Stimulated activated naive CD8-positive, alpha-beta T cell treated with anti-CD3 and anti-CD28 coated beads, Interleukin-15, amount 100 ng/mL, for 72 hours (primary cell): ENCODE data around the gene GNL2.
"Not testable (repeated sequence)": the region's sequence is repeated elsewhere in the genome, so short reads cannot be mapped to it uniquely, and the experiment has no call there.

Experiments
- ATAC-seq: fragments of 150-1000 bp; cut with Tn5 transposase; 2 replicates; pipeline ENCODE4 v1.10.0; 2021; ENCODE audit warnings: mild to moderate bottlenecking, moderate library complexity
- DNase-seq, 2 donors: peaks; one replicate each; pipeline ENCODE4 v3.0.0; 2021 to 2022
- H3K27ac Mint-ChIP-seq, 2 donors: one replicate each; pipeline ENCODE4 v1.8.0; 2022; ENCODE audit warnings: mild to moderate bottlenecking in 2 of 2, mixed read lengths in 2 of 2, moderate library complexity in 2 of 2
- H3K27me3 Mint-ChIP-seq: one replicate; pipeline ENCODE4 v1.8.0; 2022; ENCODE audit warnings: mixed read lengths
- H3K4me1 Mint-ChIP-seq: one replicate; pipeline ENCODE4 v1.8.0; 2022; ENCODE audit warnings: mild to moderate bottlenecking, mixed read lengths
- H3K4me3 Mint-ChIP-seq, 2 donors: one replicate each; pipeline ENCODE4 v1.8.0; 2022; ENCODE audit warnings: mild to moderate bottlenecking in 2 of 2, mixed read lengths in 2 of 2, moderate library complexity in 1 of 2
- H3K9me3 Mint-ChIP-seq, 2 donors: one replicate each; pipeline ENCODE4 v1.8.0; 2022; ENCODE audit warnings: mixed read lengths in 2 of 2

GNL2 gene

DNA sequence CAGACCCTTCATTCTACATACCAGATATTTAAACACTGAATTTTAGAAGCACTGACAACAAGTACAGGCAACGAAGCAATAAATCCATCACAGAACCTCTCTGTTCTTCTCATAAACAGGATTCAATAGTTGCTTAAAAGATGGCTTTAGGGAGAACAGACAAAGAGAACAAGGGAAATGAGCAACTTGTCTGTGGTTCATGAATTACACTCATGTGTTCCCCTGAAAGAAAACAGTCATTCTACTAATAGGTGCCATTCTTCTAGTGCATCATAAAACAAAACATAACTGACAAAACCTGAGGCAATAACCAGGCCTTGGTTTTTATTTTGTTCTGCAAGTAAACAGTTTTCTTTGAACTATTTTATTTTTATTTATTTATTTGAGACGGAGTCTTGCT, 6.8 kb downstream of the GNL2 start:
- Mint-ChIP-seq H3K9me3 (no peaks in the 10 kb centered on the region), H3K4me3 (no peak overlapping the region), H3K4me1 (peaks cover 20% of the 10 kb centered on the region), H3K27me3 (no peaks in the 10 kb centered on the region), H3K27ac (peak overlapping the region in 1 of 2 donors; percentile 46)
- DNase-seq = no peak
- ATAC-seq = peak; percentile 69

DNA sequence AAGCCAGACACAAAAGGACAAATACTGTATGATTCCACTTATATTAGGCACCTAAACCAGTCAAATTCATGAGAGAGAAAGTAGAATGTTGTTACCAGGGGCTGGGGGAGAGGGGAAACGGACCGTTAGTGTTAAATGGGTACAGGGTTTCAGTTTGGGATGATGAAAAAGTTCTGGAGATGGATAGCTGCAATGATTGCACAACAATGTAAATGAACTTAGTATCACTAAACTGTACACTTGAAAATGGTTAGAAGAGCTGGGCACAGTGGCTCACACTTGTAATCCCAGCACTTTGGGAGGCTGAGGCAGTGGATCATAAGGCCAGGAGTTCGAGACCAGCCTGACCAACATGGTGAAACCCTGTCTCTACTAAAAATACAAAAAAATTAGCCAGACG, 11.2 kb downstream of the GNL2 start:
- H3K27ac Mint-ChIP-seq = peak overlapping the region in 1 of 2 donors; percentile 66
- not testable (repeated sequence) for ATAC-seq, H3K9me3 Mint-ChIP-seq

GRCh38 chr1:37575692-37576091, 20.0 kb downstream of the GNL2 start:
- no peak for DNase-seq
- peak overlapping the region in 1 of 2 donors; percentile 65 for H3K4me3 Mint-ChIP-seq
- peaks cover 62% of the 10 kb centered on the region for H3K4me1 Mint-ChIP-seq
- peak overlapping the region in 1 of 2 donors; percentile 75 for H3K27ac Mint-ChIP-seq
- no peak for ATAC-seq
- no peaks in the 10 kb centered on the region for H3K9me3 Mint-ChIP-seq
- H3K27me3 Mint-ChIP-seq = no peaks in the 10 kb centered on the region

More for the DNA sequence above, 11.2 kb downstream of the GNL2 start:
- H3K4me1 Mint-ChIP-seq, DNase-seq, H3K27me3 Mint-ChIP-seq, H3K4me3 Mint-ChIP-seq: not testable (repeated sequence)

DNA sequence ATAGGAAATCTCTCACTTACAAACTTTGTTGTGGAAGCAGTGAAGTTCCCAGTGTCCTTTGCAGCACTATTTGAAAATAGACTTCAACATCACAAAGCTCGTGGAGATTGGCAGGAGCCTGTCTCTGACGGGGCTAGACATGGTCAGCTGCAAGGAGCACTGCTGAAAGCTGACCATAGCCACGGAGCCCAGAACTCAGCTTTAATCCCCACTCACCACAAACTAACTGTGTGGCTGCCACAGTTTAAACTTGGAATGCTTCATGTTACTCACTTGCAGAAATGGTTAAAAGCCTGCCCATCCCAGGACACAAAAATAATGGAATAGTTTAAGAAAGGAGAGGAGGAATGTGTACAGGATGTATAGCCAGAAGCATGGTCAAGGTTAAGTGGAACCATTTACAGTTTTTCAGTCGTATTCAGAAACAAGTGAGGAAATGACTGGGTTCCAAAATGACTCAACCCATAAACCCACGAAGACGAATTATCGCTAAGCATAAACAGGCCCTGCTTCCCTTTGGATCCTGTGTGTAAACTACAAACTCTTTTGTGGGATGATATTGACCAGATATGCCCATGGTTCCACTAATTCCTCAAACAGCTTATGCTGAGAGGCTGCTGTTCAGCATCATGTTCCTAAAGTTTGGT, 20.8 kb downstream of the GNL2 start:
- DNase-seq (no peak), ATAC-seq (peak; percentile 44)
- Mint-ChIP-seq H3K27ac (peak overlapping the region; percentile 77 to 79), H3K4me3 (peak overlapping the region; percentile 3 to 65), H3K27me3 (no peaks in the 10 kb centered on the region), H3K9me3 (no peaks in the 10 kb centered on the region), H3K4me1 (peaks cover 67% of the 10 kb centered on the region)

DNA sequence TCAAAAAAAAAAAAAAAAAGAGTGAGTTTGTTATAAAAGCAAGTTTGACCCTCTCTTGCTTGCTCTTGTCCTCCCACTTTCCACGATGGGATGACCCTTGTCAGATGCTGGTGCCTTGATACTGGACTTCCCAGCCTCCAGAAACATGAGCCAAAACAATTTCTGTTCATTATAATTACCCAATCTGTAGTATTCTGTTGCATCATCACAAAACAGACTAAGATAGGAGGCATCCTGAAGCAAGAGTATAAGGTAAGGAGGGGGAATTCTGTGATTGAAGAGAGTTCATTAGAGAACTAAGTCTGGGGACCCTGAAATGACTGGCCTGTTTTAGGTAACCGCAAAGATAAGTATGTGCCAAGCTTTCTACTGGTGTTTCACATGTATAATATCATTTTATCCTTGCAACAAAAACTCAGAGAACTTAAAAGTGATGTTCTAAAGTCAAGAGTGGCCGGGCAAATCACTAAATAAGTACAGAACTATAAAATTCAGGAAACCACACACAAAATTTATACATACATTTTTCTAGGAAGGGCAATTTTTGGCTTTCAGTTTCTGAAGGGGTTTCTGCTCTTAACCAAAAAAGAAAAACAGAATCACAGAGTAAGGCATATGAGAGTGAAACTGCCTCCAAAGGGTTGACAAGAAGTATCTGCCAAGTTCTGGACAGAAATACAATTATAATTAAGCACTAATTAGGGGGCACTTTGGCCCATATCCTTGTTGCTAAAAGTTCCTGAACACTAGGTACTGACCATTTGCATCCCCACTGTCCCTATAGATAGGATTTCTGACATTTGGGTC, 25.0 kb downstream of the GNL2 start:
- Mint-ChIP-seq H3K27me3 (no peaks in the 10 kb centered on the region), H3K4me1 (peaks cover 47% of the 10 kb centered on the region), H3K27ac (peak overlapping the region; percentile 77 to 99), H3K9me3 (no peaks in the 10 kb centered on the region), H3K4me3 (peak overlapping the region; percentile 66 to 70)
- peak; percentile 77 for ATAC-seq
- DNase-seq = no peak

DNA sequence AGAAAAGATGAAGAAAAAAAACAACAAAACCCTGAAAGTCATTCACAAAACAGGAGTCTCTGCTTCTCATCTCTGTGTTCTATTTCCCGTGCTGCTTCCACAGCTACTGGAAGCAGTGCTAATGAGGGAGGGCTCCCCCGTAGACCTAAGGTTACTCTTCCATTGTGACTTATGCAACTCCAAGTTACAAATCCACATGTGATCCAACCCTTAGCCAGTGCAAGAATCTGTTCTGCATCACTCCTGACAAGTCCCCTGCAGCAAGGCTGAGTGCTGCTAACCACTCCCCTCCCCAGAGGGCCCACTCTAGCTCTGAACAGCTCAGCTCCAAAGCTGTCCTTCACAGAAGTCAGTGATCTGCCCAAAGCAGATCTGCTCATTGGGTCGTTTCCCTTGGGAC, 28.7 kb downstream of the GNL2 start:
- ATAC-seq (no peak), DNase-seq (no peak)
- Mint-ChIP-seq H3K27ac (no peak overlapping the region), H3K4me3 (no peak overlapping the region), H3K9me3 (no peaks in the 10 kb centered on the region), H3K4me1 (peaks cover 18% of the 10 kb centered on the region), H3K27me3 (no peaks in the 10 kb centered on the region)

DNA sequence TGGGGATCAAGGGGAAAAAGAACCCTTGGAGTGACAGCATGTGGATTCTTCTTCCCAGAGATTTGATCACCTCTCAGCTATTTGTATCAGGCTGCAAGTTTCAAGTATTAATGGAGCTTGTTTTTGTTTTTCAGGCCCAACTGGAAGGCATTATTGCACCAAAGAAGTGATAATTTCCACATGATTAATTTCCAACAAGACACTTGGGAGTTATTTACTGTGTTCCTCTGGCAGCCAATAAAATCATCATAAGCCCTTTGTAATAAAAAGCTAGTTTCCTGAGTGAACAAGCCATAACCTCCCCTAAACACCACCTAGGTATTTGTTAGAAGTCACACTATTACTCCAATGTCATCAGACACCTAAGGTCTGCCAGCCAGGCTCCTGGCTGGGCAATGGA, 30.8 kb downstream of the GNL2 start:
- DNase-seq = no peak
- no peaks in the 10 kb centered on the region for H3K4me1 Mint-ChIP-seq
- no peak for ATAC-seq
- H3K27me3 Mint-ChIP-seq = no peaks in the 10 kb centered on the region
- no peak overlapping the region for H3K27ac Mint-ChIP-seq
- H3K9me3 Mint-ChIP-seq = no peaks in the 10 kb centered on the region
- H3K4me3 Mint-ChIP-seq = no peak overlapping the region

GRCh38 chr1:37562984-37563383, 32.8 kb downstream of the GNL2 start:
- DNase-seq = no peak
- Mint-ChIP-seq H3K9me3 (no peaks in the 10 kb centered on the region), H3K27ac (no peak overlapping the region), H3K4me1 (no peaks in the 10 kb centered on the region), H3K27me3 (no peaks in the 10 kb centered on the region), H3K4me3 (no peak overlapping the region)
- ATAC-seq = no peak

GRCh38 chr1:37561133-37562132, 34.3 kb downstream of the GNL2 start:
- DNase-seq = peak; percentile 43 to 48
- peak overlapping the region in 1 of 2 donors; percentile 91 for H3K27ac Mint-ChIP-seq

GRCh38 chr1:37560401-37561132, 35.2 kb downstream of the GNL2 start:
- H3K27me3 Mint-ChIP-seq = no peaks in the 10 kb centered on the region
- peaks cover 9% of the 10 kb centered on the region for H3K4me1 Mint-ChIP-seq
- no peaks in the 10 kb centered on the region for H3K9me3 Mint-ChIP-seq
- no peak overlapping the region for H3K4me3 Mint-ChIP-seq
- H3K27ac Mint-ChIP-seq = no peak overlapping the region
- DNase-seq (no peak), ATAC-seq (no peak)

More at GRCh38 chr1:37561133-37562132, 34.3 kb downstream of the GNL2 start:
- peak; percentile 79 for ATAC-seq
- Mint-ChIP-seq H3K4me3 (no peak overlapping the region), H3K27me3 (no peaks in the 10 kb centered on the region), H3K4me1 (peaks cover 7% of the 10 kb centered on the region), H3K9me3 (no peaks in the 10 kb centered on the region)

- not testable (repeated sequence) for H3K27me3 Mint-ChIP-seq, H3K4me3 Mint-ChIP-seq, DNase-seq, H3K4me1 Mint-ChIP-seq, ATAC-seq, H3K9me3 Mint-ChIP-seq
- peak overlapping the region in 1 of 2 donors; percentile 42 for H3K27ac Mint-ChIP-seq
These were observed 35.8 kb downstream of the GNL2 start for GRCh38 chr1:37559957-37560379.

DNA sequence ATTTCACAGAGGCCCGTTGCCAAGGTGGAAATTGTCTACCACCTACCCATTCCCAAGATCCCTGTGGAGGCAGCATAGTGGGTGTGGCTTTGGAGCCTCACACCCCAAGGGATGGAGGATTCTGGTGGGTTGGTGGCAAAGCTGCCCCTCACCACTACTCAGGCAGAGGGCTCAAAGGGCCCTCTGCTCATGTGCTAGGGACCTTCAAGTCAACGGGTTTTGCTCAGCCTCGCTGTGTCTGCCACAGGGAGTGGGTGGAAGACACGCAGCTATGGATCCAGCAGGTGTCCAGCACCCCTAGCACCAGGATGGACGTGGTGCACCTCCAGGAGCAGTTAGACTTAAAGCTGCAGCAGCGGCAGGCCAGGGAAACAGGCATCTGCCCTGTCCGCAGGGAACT, 36.7 kb downstream of the GNL2 start:
- Mint-ChIP-seq H3K9me3 (no peaks in the 10 kb centered on the region), H3K27me3 (no peaks in the 10 kb centered on the region), H3K4me1 (peaks cover 13% of the 10 kb centered on the region), H3K27ac (no peak overlapping the region), H3K4me3 (no peak overlapping the region)
- no peak for DNase-seq
- ATAC-seq = no peak

GRCh38 chr1:37558411-37558810, 37.3 kb downstream of the GNL2 start:
- H3K4me3 Mint-ChIP-seq = no peak overlapping the region
- no peaks in the 10 kb centered on the region for H3K27me3 Mint-ChIP-seq
- no peak for DNase-seq
- no peak for ATAC-seq
- H3K27ac Mint-ChIP-seq = no peak overlapping the region
- H3K4me1 Mint-ChIP-seq = peaks cover 15% of the 10 kb centered on the region
- no peaks in the 10 kb centered on the region for H3K9me3 Mint-ChIP-seq

DNA sequence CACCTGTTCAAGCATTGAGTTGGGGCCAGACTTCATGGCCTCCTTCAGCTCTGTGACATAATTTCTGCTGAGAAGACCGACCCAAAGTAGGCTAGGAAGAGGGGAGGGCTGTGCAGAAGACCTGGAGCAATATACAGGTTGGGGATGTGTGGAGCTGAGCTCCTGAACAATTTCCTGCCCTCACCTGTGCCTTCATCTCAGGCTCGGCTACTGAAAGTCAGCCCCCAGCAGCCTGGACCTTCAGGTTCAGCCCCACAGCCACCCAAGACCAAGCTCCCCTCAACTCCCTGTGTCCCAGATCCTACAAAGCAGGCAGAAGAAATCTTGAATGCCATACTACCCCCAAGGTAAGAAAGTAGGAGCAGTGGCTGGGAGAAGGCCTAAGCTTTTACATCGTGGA, 38.3 kb downstream of the GNL2 start:
- Mint-ChIP-seq H3K9me3 (no peaks in the 10 kb centered on the region), H3K27me3 (no peaks in the 10 kb centered on the region), H3K27ac (no peak overlapping the region), H3K4me1 (peaks cover 25% of the 10 kb centered on the region), H3K4me3 (no peak overlapping the region)
- ATAC-seq = no peak
- DNase-seq = no peak

GRCh38 chr1:37556712-37557196, 39.0 kb downstream of the GNL2 start, which contains the start of gene DNALI1:
TSS of gene DNALI1 (plus strand) at chr1:37556940. CDS start at chr1:37556995, 55 bp downstream.
- H3K4me1 Mint-ChIP-seq = peaks cover 31% of the 10 kb centered on the region
- H3K9me3 Mint-ChIP-seq = no peaks in the 10 kb centered on the region
- no peaks in the 10 kb centered on the region for H3K27me3 Mint-ChIP-seq
- peak within 1 kb of the TSS in 1 of 2 donors; percentile 0 for H3K27ac Mint-ChIP-seq
- DNase-seq (peak; percentile 48 to 68), ATAC-seq (peak; percentile 57)
- H3K4me3 Mint-ChIP-seq = no peak within 1 kb of the TSS
